Panc1 (cell line): ENCODE results near the gene EAF1. TPM values are rescaled to one million over a fixed set of nuclear protein-coding genes. Genes with fewer than 3 reads are reported as not detected.

Source experiments
- ATAC-seq: fragments of 200-7000 bp; cut with Tn5 transposase; 2 replicates; pipeline ENCODE4 v1.9.1; 2020; ENCODE audit warnings: mild to moderate bottlenecking, moderate library complexity
- BruUV-seq: library from RNA; stranded (reverse); fragments of 400-500 nt; replicated peaks from 2 replicates; lab custom pipeline; 2021; lab: Mats Ljungman, UMichigan
- CTCF ChIA-PET: fragments of 300-600 bp; sonication (Branson Sonifier 250); formaldehyde crosslinking; loops from one replicate; lab custom pipeline; 2022; ENCODE audit warnings: antibody characterized with exemption; lab: Charles Lee
- POLR2A ChIA-PET: fragments of 300-600 bp; sonication (Branson Sonifier 250); formaldehyde crosslinking; loops from one replicate; lab custom pipeline; 2022; ENCODE audit warnings: antibody characterized with exemption; lab: Charles Lee
- DNase-seq: peaks from one replicate; pipeline ENCODE4 v3.0.0-alpha.2; 2010; ENCODE audit warnings: low read depth, low spot score
- H3K27ac ChIP-seq: 2 replicates; pipeline ENCODE4 v1.5.1; 2011; ENCODE audit warnings: mild to moderate bottlenecking, low read length, inconsistent platforms
- H3K27me3 ChIP-seq: fragments of 200-500 bp; sonication (Bioruptor generic); 2 replicates; pipeline ENCODE4 v1.6.0; 2014; ENCODE audit warnings: low read length, inconsistent platforms; ENCODE audit not compliant: control insufficient read depth, insufficient read depth
- H3K36me3 ChIP-seq: fragments of 200-500 bp; sonication (Bioruptor generic); 2 replicates; pipeline ENCODE4 v1.5.1; 2014; ENCODE audit warnings: inconsistent platforms, mild to moderate bottlenecking, low read length, moderate library complexity; ENCODE audit not compliant: control insufficient read depth, insufficient read depth
- H3K4me1 ChIP-seq: 2 replicates; pipeline ENCODE4 v1.5.1; 2011; ENCODE audit warnings: inconsistent platforms, mild to moderate bottlenecking, low read length, moderate library complexity; ENCODE audit not compliant: control insufficient read depth, insufficient read depth
- H3K4me3 ChIP-seq, 2 experiments: 2 replicates each; pipeline ENCODE4 v1.5.1; 2011 to 2012; ENCODE audit warnings: low read depth in 2 of 2, low read length in 2 of 2, mild to moderate bottlenecking in 2 of 2, inconsistent platforms in 1 of 2, moderate library complexity in 1 of 2
- H3K9me3 ChIP-seq: fragments of 200-500 bp; sonication (Bioruptor generic); 2 replicates; pipeline ENCODE4 v1.5.1; 2014; ENCODE audit warnings: low read depth, mild to moderate bottlenecking, inconsistent platforms, low read length, moderate library complexity; ENCODE audit not compliant: control insufficient read depth, insufficient read depth
- CTCF ChIP-seq: fragments of 450-650 bp; IDR thresholded peaks from 2 replicates; pipeline ENCODE4 v1.5.1; 2017; ENCODE audit warnings: mild to moderate bottlenecking
- POLR2AphosphoS5 ChIP-seq: IDR thresholded peaks from 2 replicates; pipeline ENCODE4 v1.6.1; 2012; ENCODE audit warnings: mild to moderate bottlenecking, low read depth, low read length, moderate library complexity
- REST ChIP-seq, 2 experiments: IDR thresholded peaks; 2 replicates each; pipeline ENCODE4 v1.6.1; 2011 to 2012; ENCODE audit warnings: low read depth in 2 of 2, control low read depth in 1 of 2, low read length in 1 of 2, mild to moderate bottlenecking in 1 of 2, moderate library complexity in 1 of 2; ENCODE audit not compliant: insufficient read depth in 1 of 2
- SIN3A ChIP-seq: IDR thresholded peaks from 2 replicates; pipeline ENCODE4 v1.6.1; 2012; ENCODE audit warnings: low read depth, mild to moderate bottlenecking, low read length, moderate library complexity, borderline replicate concordance; ENCODE audit not compliant: insufficient read depth
- TCF7L2 ChIP-seq: IDR thresholded peaks from 2 replicates; pipeline ENCODE4 v1.6.1; 2011; ENCODE audit warnings: mild to moderate bottlenecking, low read depth, low read length, inconsistent platforms
- in situ Hi-C: cut with HindIII; loops from 2 replicates; pipeline ENCODE4 v1.10.0; 2016; ENCODE audit warnings: low sequenced_read_pairs, low pct_unique_long_range_greater_than_20kb
- intact Hi-C: fragments of 100-400 bp; cut with micrococcal nuclease; formaldehyde crosslinking; loops from one replicate; pipeline ENCODE4 v1.10.0; 2022; ENCODE audit not compliant: unreplicated experiment
- total RNA-seq: library from RNA; stranded (reverse); gene quantifications from one replicate; pipeline ENCODE4 v1.2.1, GENCODE V29; 2021; ENCODE audit not compliant: unreplicated experiment

The EAF1 gene
- total RNA-seq, 1 experiment from 2014 or later: 16.1 TPM

GRCh38 chr3:15399970-15400369 is 27.4 kb upstream of the EAF1 start:
- no peaks in the 10 kb centered on the region for H3K27me3 ChIP-seq
- no peaks in the 10 kb centered on the region for H3K4me1 ChIP-seq
- intact Hi-C loops: loop anchor here (10.0 kb wide), 2 partner anchors 195 to 295 kb away; partner anchors contain the start of gene CAPN7
- H3K27ac ChIP-seq: no peak overlapping the region
- ChIA-PET POLR2A (no interaction called here), CTCF (no interaction called here)
- in situ Hi-C loops: no loop called here
- ATAC-seq (no peak), DNase-seq (no peak)
- no peak overlapping the region for H3K4me3 ChIP-seq
- no peaks in the 10 kb centered on the region for H3K9me3 ChIP-seq
- no peak for TF ChIP-seq REST (IDR thresholded peaks at IDR 0.05; ENCODE audit: insufficient read depth in 1 of 2, low read depth in 2 of 2, low read length in 1 of 2)
- no peak for TF ChIP-seq SIN3A
- TF ChIP-seq CTCF: no peak
- no peak for TF ChIP-seq POLR2AphosphoS5
- no peak for TF ChIP-seq TCF7L2
- no peaks in the 10 kb centered on the region for H3K36me3 ChIP-seq
- BruUV-seq: no TSS peak

- no peaks in the 10 kb centered on the region for H3K36me3 ChIP-seq
- in situ Hi-C loops (no loop called here), intact Hi-C loops (loop anchor here (10.0 kb wide), 2 partner anchors 197 to 297 kb away; partner anchors contain the start of gene CAPN7)
- H3K9me3 ChIP-seq: no peaks in the 10 kb centered on the region
- no TSS peak for BruUV-seq
- H3K27me3 ChIP-seq: no peaks in the 10 kb centered on the region
- CTCF ChIA-PET: no interaction called here
- ATAC-seq: no peak
- TF ChIP-seq TCF7L2: no peak
- TF ChIP-seq REST (IDR thresholded peaks at IDR 0.05; ENCODE audit: insufficient read depth in 1 of 2, low read depth in 2 of 2, low read length in 1 of 2): no peak
- no peak for TF ChIP-seq SIN3A
- TF ChIP-seq CTCF: no peak
- TF ChIP-seq POLR2AphosphoS5: no peak
- DNase-seq: no peak
- H3K4me3 ChIP-seq: no peak overlapping the region
- no peak overlapping the region for H3K27ac ChIP-seq
- no peaks in the 10 kb centered on the region for H3K4me1 ChIP-seq
- POLR2A ChIA-PET: no interaction called here
These were observed 25.5 kb upstream of the EAF1 start for GRCh38 chr3:15401936-15402335.
